OCI-LY7 (cell line): ENCODE data around the gene PSMB11.

Experiments used
- EZH2phosphoT487 ChIP-seq: fragments of 200-600 bp; sonication (generic); IDR thresholded peaks from 2 replicates; pipeline ENCODE4 v1.6.1; 2018; ENCODE audit warnings: low read depth, borderline replicate concordance, mild to moderate bottlenecking, mixed run types, antibody characterized with exemption, low read length, moderate library complexity, mixed read lengths
- TF ChIP-seq, protein P1 (sequence below): fragments of 200-600 bp; sonication (generic); conservative IDR thresholded peaks from 2 replicates; pipeline ENCODE4 v1.5.1; 2014; ENCODE audit warnings: mild to moderate bottlenecking, antibody characterized with exemption, low read length, moderate library complexity, mixed read lengths

DNA sequence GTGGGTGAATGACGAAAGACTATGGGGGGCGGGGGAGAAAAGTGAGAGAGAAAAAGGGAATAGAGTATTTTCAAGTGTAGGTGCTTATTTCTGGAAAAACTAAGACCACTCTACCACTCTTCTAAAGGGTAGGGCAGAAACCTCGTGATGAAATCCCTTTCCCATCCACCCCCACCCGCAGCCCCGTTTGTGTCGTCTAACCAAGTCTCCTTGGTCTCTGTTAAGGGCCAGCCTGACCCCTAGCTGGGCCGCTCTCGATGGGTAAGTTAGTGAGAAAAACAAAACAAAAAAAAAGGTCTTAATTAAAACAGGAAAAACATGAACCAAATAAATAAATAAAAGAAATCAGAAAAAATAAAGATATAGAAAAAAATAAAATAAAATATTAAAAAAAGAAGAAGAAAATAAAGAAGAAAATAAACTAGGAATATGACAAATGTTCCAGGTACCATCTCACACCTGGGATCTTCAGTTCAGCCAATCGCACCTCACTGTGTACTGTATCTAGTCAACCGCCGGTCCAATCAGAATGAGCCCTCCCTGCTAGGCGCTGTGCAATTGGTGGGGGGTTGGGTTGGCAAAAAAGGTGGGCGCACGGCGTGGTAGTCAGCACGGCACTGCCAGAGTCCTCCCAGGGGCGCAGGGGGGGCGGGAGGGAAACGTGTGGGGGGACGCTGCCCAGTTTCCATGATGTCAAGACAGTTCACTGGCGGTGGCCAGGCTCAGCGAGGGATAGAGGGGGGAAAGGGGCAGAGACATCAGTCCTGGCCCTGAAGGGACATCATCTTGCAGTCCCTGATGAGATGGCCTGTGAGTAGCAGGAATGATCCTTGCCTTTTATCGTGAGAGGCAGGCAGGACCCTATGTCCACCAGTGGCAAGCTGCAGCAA is 25.1 kb downstream of the PSMB11 start:
- TF ChIP-seq, protein P1, sequence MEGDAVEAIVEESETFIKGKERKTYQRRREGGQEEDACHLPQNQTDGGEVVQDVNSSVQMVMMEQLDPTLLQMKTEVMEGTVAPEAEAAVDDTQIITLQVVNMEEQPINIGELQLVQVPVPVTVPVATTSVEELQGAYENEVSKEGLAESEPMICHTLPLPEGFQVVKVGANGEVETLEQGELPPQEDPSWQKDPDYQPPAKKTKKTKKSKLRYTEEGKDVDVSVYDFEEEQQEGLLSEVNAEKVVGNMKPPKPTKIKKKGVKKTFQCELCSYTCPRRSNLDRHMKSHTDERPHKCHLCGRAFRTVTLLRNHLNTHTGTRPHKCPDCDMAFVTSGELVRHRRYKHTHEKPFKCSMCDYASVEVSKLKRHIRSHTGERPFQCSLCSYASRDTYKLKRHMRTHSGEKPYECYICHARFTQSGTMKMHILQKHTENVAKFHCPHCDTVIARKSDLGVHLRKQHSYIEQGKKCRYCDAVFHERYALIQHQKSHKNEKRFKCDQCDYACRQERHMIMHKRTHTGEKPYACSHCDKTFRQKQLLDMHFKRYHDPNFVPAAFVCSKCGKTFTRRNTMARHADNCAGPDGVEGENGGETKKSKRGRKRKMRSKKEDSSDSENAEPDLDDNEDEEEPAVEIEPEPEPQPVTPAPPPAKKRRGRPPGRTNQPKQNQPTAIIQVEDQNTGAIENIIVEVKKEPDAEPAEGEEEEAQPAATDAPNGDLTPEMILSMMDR = no peak
- TF ChIP-seq EZH2phosphoT487 = no peak
